NCI-H748 (cell line): ENCODE results near the gene ELMO1.

Experiments
- DNase-seq: peaks from one replicate; lab custom pipeline; 2025; ENCODE audit not compliant: unreplicated experiment; lab: John Stamatoyannopoulos, UW

ELMO1 gene

DNA sequence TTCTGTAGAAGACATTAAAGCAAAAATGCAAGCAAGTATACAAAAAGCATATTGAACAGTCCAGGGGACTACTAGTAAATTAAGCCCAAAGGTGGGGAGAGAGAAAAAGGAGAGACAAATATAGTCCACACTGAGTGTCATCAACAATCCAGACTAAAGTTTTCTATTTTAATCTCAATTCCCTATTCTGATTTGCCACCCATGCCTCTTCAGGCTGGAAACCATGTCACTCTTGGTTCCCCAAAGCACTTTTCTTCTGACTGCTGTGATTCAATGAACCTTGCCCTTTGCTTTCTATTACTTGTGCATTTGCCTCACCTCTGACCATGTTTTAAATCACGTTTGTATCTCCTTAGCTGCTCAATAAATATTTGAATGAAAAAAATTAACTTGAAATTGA lies 629.0 kb downstream of the ELMO1 start:
- no peak for DNase-seq

GRCh38 chr7:36814311-36814710 lies 634.4 kb downstream of the ELMO1 start:
- DNase-seq: peak; percentile 34

GRCh38 chr7:36811807-36812206 lies 636.9 kb downstream of the ELMO1 start:
- no peak for DNase-seq

GRCh38 chr7:36810489-36810888 lies 638.2 kb downstream of the ELMO1 start:
- DNase-seq: peak; percentile 84

DNA sequence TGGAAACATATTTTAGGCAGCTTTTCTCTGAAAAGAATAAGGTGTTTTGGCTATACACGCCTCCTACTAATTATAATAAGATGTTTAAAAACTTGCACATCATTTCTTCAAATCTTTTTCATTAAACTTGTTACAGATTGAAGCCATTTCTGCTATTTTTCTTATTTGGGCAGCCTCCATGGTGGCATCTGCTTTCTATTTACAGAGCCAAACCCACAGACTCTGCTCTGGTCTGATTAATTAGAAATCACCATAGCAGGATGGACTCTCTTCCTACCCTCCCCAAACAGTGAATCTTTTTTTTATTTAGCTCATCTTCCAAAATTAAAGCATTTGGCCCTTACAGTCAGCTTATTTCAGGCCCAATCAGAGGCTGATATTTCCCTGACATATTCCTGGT lies 638.6 kb downstream of the ELMO1 start:
- no peak for DNase-seq

DNA sequence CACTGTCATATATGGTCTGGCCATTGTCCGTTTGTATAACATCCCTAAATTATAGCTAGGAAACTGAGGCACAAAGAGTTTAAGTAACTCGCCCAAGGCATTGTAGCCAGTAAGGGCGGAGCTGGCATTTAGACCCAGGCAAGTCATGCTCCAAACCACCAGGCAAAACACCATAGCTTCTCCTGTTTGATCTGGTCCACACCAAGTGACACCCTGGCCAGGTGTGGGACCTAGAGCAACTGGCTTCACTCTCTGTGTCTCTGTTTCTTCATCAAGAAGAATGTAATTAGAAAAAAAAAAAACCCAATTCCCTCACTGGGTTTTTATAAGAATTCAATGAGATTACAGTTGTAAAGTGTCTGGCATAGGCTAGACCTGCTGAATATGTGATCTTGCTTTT lies 639.2 kb downstream of the ELMO1 start:
- no peak for DNase-seq

DNA sequence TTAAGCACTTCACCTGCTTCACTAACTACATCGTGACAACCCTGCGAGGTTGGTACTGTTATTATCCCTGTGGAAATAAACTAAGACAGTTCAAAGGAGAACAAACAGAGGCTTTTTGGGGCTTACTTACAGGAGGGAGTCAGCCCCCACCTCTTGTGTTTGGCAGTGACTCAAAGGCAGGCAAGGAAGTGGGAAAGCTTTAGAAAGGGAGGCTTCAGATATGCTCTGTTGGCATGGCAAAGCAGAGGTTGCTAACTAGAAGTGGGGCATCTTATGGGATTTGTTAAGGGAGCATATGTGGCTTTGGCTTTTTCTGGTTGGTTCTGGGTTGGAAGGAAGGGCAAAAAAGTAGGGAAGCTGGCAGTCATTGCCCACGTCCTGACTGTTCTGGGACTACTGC lies 639.6 kb downstream of the ELMO1 start:
- DNase-seq: no peak

GRCh38 chr7:36806891-36807290 lies 641.8 kb downstream of the ELMO1 start:
- DNase-seq: no peak
